GM12878 (cell line): ENCODE results near the gene DES. TPM values are rescaled to one million over a fixed set of nuclear protein-coding genes. Genes with fewer than 3 reads are reported as not detected.

Experiments used
- ATAC-seq: fragments of 200-7000 bp; cut with Tn5 transposase; 3 replicates; pipeline ENCODE4 v1.9.1; 2020; ENCODE audit warnings: mild to moderate bottlenecking, moderate library complexity
- BruUV-seq: library from RNA; stranded (reverse); fragments of 400-500 nt; replicated peaks from 2 replicates; lab custom pipeline; 2021; lab: Mats Ljungman, UMichigan
- CTCF ChIA-PET: fragments of 300-600 bp; sonication (Branson Sonifier 250); formaldehyde crosslinking; extraction: SDS; loops from one replicate; lab custom pipeline; 2021; ENCODE audit warnings: inconsistent platforms; lab: Yijun Ruan, JAX
- POLR2A ChIA-PET: fragments of 350-600 bp; formaldehyde crosslinking; extraction: SDS; loops from one replicate; lab custom pipeline; 2021; ENCODE audit warnings: inconsistent platforms; lab: Charles Lee
- RAD21 ChIA-PET: fragments of 300-600 bp; sonication (Branson Sonifier 250); formaldehyde crosslinking; loops from one replicate; lab custom pipeline; 2023; ENCODE audit warnings: antibody characterized with exemption; ENCODE audit not compliant: unreplicated experiment; lab: Charles Lee
- SMC1A ChIA-PET: fragments of 300-600 bp; sonication (Branson Sonifier 250); formaldehyde crosslinking; loops from one replicate; lab custom pipeline; 2023; ENCODE audit not compliant: unreplicated experiment, uncharacterized antibody; lab: Charles Lee
- DNase-seq: peaks from one replicate; pipeline ENCODE4 v3.0.0-alpha.2; 2011; ENCODE audit warnings: low read depth, low spot score
- FAIRE-seq: peaks from 3 replicates; lab custom pipeline; 2011; peaks lifted over from hg19 to GRCh38; lab: Jason Lieb, UNC
- H2AFZ ChIP-seq: 2 replicates; pipeline ENCODE4 v1.6.0; 2011; ENCODE audit warnings: low read depth, low read length, control low read depth; ENCODE audit not compliant: control insufficient read depth
- H3K27ac ChIP-seq: 2 replicates; pipeline ENCODE4 v1.5.1; 2011; ENCODE audit warnings: control low read depth; ENCODE audit not compliant: control insufficient read depth, insufficient read depth
- H3K27me3 ChIP-seq, 2 experiments: replicated peaks in 1 of 2; 2 replicates each; pipeline versions ENCODE4 v1.6.0 to v1.6.1; 2011; ENCODE audit warnings: low read length in 1 of 2; ENCODE audit not compliant: control insufficient read depth in 2 of 2, insufficient read depth in 2 of 2
- H3K36me3 ChIP-seq, 2 experiments: 2 replicates each; pipeline ENCODE4 v1.5.1; 2011; ENCODE audit warnings: low read length in 1 of 2; ENCODE audit not compliant: control insufficient read depth in 2 of 2, insufficient read depth in 2 of 2
- H3K4me1 ChIP-seq: 2 replicates; pipeline ENCODE4 v1.6.1; 2011; ENCODE audit warnings: mild to moderate bottlenecking, low read length, moderate library complexity, mixed read lengths; ENCODE audit not compliant: control insufficient read depth, insufficient read depth
- H3K4me2 ChIP-seq: 2 replicates; pipeline ENCODE4 v1.6.0; 2011; ENCODE audit warnings: control low read depth; ENCODE audit not compliant: control insufficient read depth, insufficient read depth
- H3K4me3 ChIP-seq: fragments of 200-600 bp; sonication (generic); 2 replicates; pipeline ENCODE4 v1.5.1; 2016
- H3K79me2 ChIP-seq: 2 replicates; pipeline ENCODE4 v1.6.0; 2011; ENCODE audit warnings: low read length; ENCODE audit not compliant: control insufficient read depth, insufficient read depth
- H3K9ac ChIP-seq: 2 replicates; pipeline ENCODE4 v1.8.0; 2011; ENCODE audit warnings: low read length, control low read depth, mixed read lengths; ENCODE audit not compliant: control insufficient read depth, insufficient read depth
- H3K9me3 ChIP-seq: replicated peaks from 3 replicates; pipeline ENCODE4 v1.5.1; 2011; ENCODE audit warnings: mild to moderate bottlenecking, low read length; ENCODE audit not compliant: control insufficient read depth, insufficient read depth
- H4K20me1 ChIP-seq: 2 replicates; pipeline ENCODE4 v1.6.0; 2011; ENCODE audit not compliant: control insufficient read depth, insufficient read depth
- BHLHE40 ChIP-seq, 2 experiments: fragments of 450-650 bp in 1 of 2; IDR thresholded peaks; 2 replicates each; pipeline ENCODE4 v1.6.1; 2011 to 2017; ENCODE audit warnings: low read depth in 2 of 2, borderline replicate concordance in 1 of 2, improper control_type of control experiment in 1 of 2, low read length in 1 of 2, mild to moderate bottlenecking in 1 of 2
- CHD1 ChIP-seq: IDR thresholded peaks from 2 replicates; pipeline ENCODE4 v1.6.1; 2012; ENCODE audit warnings: low read depth, low read length, improper control_type of control experiment
- CHD4 ChIP-seq: fragments of 200-600 bp; sonication (generic); IDR thresholded peaks from 2 replicates; pipeline ENCODE4 v1.6.1; 2016; ENCODE audit warnings: mild to moderate bottlenecking
- CREB1 ChIP-seq: IDR thresholded peaks from 2 replicates; pipeline ENCODE4 v1.6.1; 2012; ENCODE audit warnings: low read depth, mild to moderate bottlenecking, inconsistent platforms
- DPF2 ChIP-seq: fragments of 450-650 bp; IDR thresholded peaks from 2 replicates; pipeline ENCODE4 v1.6.1; 2017; ENCODE audit warnings: mild to moderate bottlenecking
- FOXK2 ChIP-seq: fragments of 450-650 bp; IDR thresholded peaks from 2 replicates; pipeline ENCODE4 v1.6.1; 2017; ENCODE audit warnings: mild to moderate bottlenecking, moderate library complexity
- HDAC2 ChIP-seq: fragments of 200-600 bp; sonication (generic); IDR thresholded peaks from 2 replicates; pipeline ENCODE4 v1.6.1; 2017
- IKZF2 ChIP-seq, 2 experiments: fragments of 450-650 bp; IDR thresholded peaks; 2 replicates each; pipeline ENCODE4 v1.6.1; 2017; ENCODE audit warnings: mild to moderate bottlenecking in 2 of 2, moderate library complexity in 2 of 2
- JUND ChIP-seq: IDR thresholded peaks from 2 replicates; pipeline ENCODE4 v1.6.1; 2012; ENCODE audit warnings: low read depth, mild to moderate bottlenecking, low read length, improper control_type of control experiment, moderate library complexity
- NR2F1 ChIP-seq: fragments of 450-650 bp; conservative IDR thresholded peaks from 2 replicates; pipeline ENCODE4 v1.6.1; 2017; ENCODE audit warnings: mild to moderate bottlenecking
- PAX8 ChIP-seq: fragments of 450-650 bp; IDR thresholded peaks from 2 replicates; pipeline ENCODE4 v1.6.1; 2017; ENCODE audit warnings: mild to moderate bottlenecking, moderate library complexity
- RELA ChIP-seq: fragments of 450-650 bp; IDR thresholded peaks from 2 replicates; pipeline ENCODE4 v1.8.0; 2014; ENCODE audit warnings: borderline replicate concordance; ENCODE audit not compliant: partially characterized antibody
- SMAD5 ChIP-seq: IDR thresholded peaks from 2 replicates; pipeline ENCODE4 v1.6.1; 2016; ENCODE audit warnings: antibody characterized with exemption, low read depth
- TBL1XR1 ChIP-seq: IDR thresholded peaks from 2 replicates; pipeline ENCODE4 v1.6.1; 2012; ENCODE audit warnings: low read depth, low read length, improper control_type of control experiment
- TCF7 ChIP-seq: IDR thresholded peaks from 2 replicates; pipeline ENCODE4 v1.6.1; 2014; ENCODE audit warnings: antibody characterized with exemption, borderline replicate concordance
- USF2 ChIP-seq: IDR thresholded peaks from 2 replicates; pipeline ENCODE4 v1.6.1; 2011; ENCODE audit warnings: low read depth, low read length, improper control_type of control experiment, borderline replicate concordance
- ZBED1 ChIP-seq: IDR thresholded peaks from 2 replicates; pipeline ENCODE4 v1.6.1; 2016; ENCODE audit warnings: borderline replicate concordance
- ZNF622 ChIP-seq: fragments of 450-650 bp; IDR thresholded peaks from 2 replicates; pipeline ENCODE4 v1.6.1; 2017; ENCODE audit warnings: mild to moderate bottlenecking, inconsistent platforms
- WGBS: methylation state at CpG from one replicate; pipeline ENCODE4 v1.1.6; 2016; ENCODE audit warnings: low lambda C conversion rate; ENCODE audit not compliant: insufficient replicate concordance, insufficient coverage; ENCODE audit errors: missing lambda C conversion rate; 5-methylcytosine and 5-hydroxymethylcytosine counted together
- in situ Hi-C: fragments of 300-500 bp; cut with MboI; formaldehyde crosslinking; loops from 9 replicates; pipeline ENCODE4 v1.14.3; 2018; ENCODE audit warnings: mixed read lengths
- intact Hi-C: fragments of 100-400 bp; cut with micrococcal nuclease; formaldehyde crosslinking; loops from one replicate; pipeline ENCODE4 v1.14.2; 2022; ENCODE audit not compliant: unreplicated experiment
- polyA plus RNA-seq, 11 experiments: library from polyadenylated mRNA; depleted of rRNA in 4 of 11; unstranded in 6 of 11; stranded (reverse) in 5 of 11; fragments of >200 nt; fragmentation: Nextera tagmentation in 4 of 11; fragmentation: Illumina TruSeq in 1 of 11; extraction: Ambion mirVana in 4 of 11; extraction: Trizol in 1 of 11; gene quantifications; 1 replicate in 1 of 11; 2 replicates in 10 of 11; pipeline versions ENCODE4 v1.2.1 to v1.2.3, GENCODE V29; 2011 to 2016; ENCODE audit warnings: inconsistent platforms in 2 of 11, missing spikeins in 2 of 11, low read depth in 1 of 11
- total RNA-seq, 4 experiments: library from RNA; depleted of rRNA in 3 of 4; stranded (reverse); fragments of >200 nt in 3 of 4; fragmentation: Illumina TruSeq in 1 of 4; extraction: Trizol in 1 of 4; gene quantifications; 2 replicates each; pipeline versions ENCODE4 v1.2.1 to v1.2.3, GENCODE V29; 2013 to 2021
- TF ChIP-seq, protein P1 (sequence below): fragments of 450-650 bp; IDR thresholded peaks from 2 replicates; pipeline ENCODE4 v1.6.1; 2016; ENCODE audit warnings: mild to moderate bottlenecking, moderate library complexity, borderline replicate concordance

DES gene
- total and polyA plus RNA-seq, 10 of the 15 experiments (the other 5 are each of a cell fraction or from before 2014, with no cell fraction given) = 0.80 TPM; not detected in 9

DNA sequence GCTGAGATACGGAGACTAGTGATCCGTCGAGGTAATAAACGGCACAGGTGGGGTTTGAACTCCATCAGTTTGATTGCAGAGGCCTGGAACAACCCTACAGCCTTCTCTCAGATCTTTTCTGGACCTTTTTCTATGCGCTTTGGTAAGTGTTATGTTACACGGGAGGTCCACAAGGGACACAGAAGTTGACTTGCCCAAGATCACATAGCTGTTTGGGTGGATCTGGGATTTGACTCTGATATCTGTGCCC lies 29.3 kb upstream of the DES start (continued):
- TF ChIP-seq PAX8 (no peak), IKZF2 (IDR thresholded peaks at IDR 0.05) (no peak), SMAD5 (no peak), ZNF622 (no peak)

GRCh38 chr2:219392754-219393153 lies 25.4 kb upstream of the DES start:
- FAIRE-seq (no peak), DNase-seq (no peak), ATAC-seq (no peak)
- Histone ChIP-seq H3K79me2 (no peaks in the 10 kb centered on the region), H3K27me3 (no peaks in the 10 kb centered on the region; a peak in 1 of 4 replicates), H3K4me3 (no peak overlapping the region), H3K4me2 (no peak overlapping the region), H3K36me3 (no peaks in the 10 kb centered on the region), H3K27ac (no peak overlapping the region), H3K9me3 (no peaks in the 10 kb centered on the region; the same call in 1 of the 3 replicates), H4K20me1 (no peaks in the 10 kb centered on the region), H2AFZ (no peak overlapping the region), H3K9ac (no peak overlapping the region), H3K4me1 (no peaks in the 10 kb centered on the region)
- BruUV-seq = no TSS peak
- in situ Hi-C loops = no loop called here
- RAD21 ChIA-PET = no interaction called here
- CTCF ChIA-PET = interaction anchor here (0.9 to 7.8 kb wide), 3 partner anchors 10 to 137 kb away, joined by 3 to 64 read pairs (median 3); no protein-coding TSS in a partner anchor
- intact Hi-C loops = no loop called here
- WGBS = 71% methylated on average over 9 of the region's 9 CpGs
- SMC1A ChIA-PET = no interaction called here
- POLR2A ChIA-PET = no interaction called here
- TF ChIP-seq CREB1 = no peak
- TF ChIP-seq DPF2 = no peak
- no peak for TF ChIP-seq SMAD5
- no peak for TF ChIP-seq JUND
- no peak for TF ChIP-seq RELA
- no peak for TF ChIP-seq PAX8
- TF ChIP-seq ZBED1 = no peak
- TF ChIP-seq TCF7 = no peak
- TF ChIP-seq, protein P1, sequence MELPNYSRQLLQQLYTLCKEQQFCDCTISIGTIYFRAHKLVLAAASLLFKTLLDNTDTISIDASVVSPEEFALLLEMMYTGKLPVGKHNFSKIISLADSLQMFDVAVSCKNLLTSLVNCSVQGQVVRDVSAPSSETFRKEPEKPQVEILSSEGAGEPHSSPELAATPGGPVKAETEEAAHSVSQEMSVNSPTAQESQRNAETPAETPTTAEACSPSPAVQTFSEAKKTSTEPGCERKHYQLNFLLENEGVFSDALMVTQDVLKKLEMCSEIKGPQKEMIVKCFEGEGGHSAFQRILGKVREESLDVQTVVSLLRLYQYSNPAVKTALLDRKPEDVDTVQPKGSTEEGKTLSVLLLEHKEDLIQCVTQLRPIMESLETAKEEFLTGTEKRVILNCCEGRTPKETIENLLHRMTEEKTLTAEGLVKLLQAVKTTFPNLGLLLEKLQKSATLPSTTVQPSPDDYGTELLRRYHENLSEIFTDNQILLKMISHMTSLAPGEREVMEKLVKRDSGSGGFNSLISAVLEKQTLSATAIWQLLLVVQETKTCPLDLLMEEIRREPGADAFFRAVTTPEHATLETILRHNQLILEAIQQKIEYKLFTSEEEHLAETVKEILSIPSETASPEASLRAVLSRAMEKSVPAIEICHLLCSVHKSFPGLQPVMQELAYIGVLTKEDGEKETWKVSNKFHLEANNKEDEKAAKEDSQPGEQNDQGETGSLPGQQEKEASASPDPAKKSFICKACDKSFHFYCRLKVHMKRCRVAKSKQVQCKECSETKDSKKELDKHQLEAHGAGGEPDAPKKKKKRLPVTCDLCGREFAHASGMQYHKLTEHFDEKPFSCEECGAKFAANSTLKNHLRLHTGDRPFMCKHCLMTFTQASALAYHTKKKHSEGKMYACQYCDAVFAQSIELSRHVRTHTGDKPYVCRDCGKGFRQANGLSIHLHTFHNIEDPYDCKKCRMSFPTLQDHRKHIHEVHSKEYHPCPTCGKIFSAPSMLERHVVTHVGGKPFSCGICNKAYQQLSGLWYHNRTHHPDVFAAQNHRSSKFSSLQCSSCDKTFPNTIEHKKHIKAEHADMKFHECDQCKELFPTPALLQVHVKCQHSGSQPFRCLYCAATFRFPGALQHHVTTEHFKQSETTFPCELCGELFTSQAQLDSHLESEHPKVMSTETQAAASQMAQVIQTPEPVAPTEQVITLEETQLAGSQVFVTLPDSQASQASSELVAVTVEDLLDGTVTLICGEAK = no peak
- TF ChIP-seq TBL1XR1 = no peak
- TF ChIP-seq NR2F1 = no peak
- no peak for TF ChIP-seq BHLHE40 (IDR thresholded peaks at IDR 0.05; ENCODE audit: borderline replicate concordance in 1 of 2, low read depth in 2 of 2, low read length in 1 of 2)
- TF ChIP-seq USF2 = no peak
- TF ChIP-seq CHD4 = no peak
- TF ChIP-seq CHD1 = no peak
- TF ChIP-seq FOXK2 = no peak
- TF ChIP-seq HDAC2 = no peak
